ENCODE data around the gene ZIC5.
"Not testable (repeated sequence)": the region's sequence is repeated elsewhere in the genome, so short reads cannot be mapped to it uniquely, and the experiment has no call there.

ZIC5 gene

DNA sequence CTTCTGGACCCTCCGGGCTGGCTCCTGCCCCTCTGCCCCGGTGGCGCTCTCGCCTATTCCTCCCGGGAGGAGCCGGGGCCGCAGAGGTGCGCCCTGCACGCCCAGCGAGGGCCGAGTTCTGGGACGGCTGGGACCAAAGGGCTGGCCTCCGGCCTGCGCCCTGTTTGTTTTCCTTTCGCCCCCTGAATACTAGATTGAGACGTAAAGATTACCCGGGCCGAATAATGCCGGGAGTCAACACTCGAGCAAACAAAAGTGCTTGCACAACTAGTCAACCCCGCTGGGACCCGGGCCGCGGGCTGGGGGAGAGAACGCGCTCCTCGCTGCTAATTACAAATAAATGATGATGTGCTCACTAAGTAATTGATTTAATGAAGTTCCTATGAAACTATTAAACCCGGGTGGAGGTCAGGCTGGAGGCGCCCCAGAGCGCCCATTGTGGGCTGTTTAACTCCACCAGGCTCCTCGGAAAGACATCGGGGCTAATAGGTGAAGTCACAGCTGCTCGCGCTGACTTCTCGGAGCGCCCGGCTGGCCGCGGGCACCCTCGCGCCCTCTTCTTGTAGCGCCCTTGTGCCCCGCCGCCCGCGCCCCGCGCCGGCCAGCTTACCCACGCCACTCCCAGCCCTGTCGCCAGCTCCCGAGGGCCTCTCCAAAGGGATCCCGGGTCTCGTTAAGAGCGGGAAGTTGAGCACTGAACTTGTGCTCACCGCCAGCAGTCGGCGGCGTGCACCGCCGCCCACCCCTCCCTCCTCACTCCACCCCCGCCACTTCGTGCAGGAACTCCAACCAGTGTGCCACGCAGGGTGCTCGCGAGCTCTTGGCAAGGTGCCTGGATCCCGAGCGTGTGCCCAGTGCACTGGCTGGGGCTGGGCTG, 14.9 kb downstream of the ZIC5 start:
- Histone ChIP-seq H3K27me3 (ENCODE audit: control insufficient read depth in 1 of 2, insufficient read depth in 2 of 2, low read length in 2 of 2) (peaks cover 66 to 77% of the 10 kb centered on the region in 2 donors), H3K9ac (ENCODE audit: low read length in 2 of 2) (no peak overlapping the region), H3K4me1 (ENCODE audit: control insufficient read depth, insufficient read depth, low read length) (peaks cover 34% of the 10 kb centered on the region), H3K9me3 (ENCODE audit: control insufficient read depth in 2 of 2, low read length in 2 of 2) (no peaks in the 10 kb centered on the region), H3K27ac (ENCODE audit: low read length) (no peak overlapping the region), H3K4me3 (ENCODE audit: low read length in 2 of 2) (peak overlapping the region; percentile 44 to 61), H3K36me3 (ENCODE audit: control insufficient read depth in 2 of 2, insufficient read depth in 2 of 2, low read length in 2 of 2) (no peaks in the 10 kb centered on the region)

- no peaks in the 10 kb centered on the region for H3K9me3 ChIP-seq (ENCODE audit: control insufficient read depth in 2 of 2, low read length in 2 of 2)
- peaks cover 34% of the 10 kb centered on the region for H3K4me1 ChIP-seq (ENCODE audit: control insufficient read depth, insufficient read depth, low read length)
- H3K4me3 ChIP-seq (ENCODE audit: low read length in 2 of 2) = peak overlapping the region; percentile 3 to 61
- no peak overlapping the region for H3K27ac ChIP-seq (ENCODE audit: low read length)
- peaks cover 63 to 69% of the 10 kb centered on the region in 2 donors for H3K27me3 ChIP-seq (ENCODE audit: control insufficient read depth in 1 of 2, insufficient read depth in 2 of 2, low read length in 2 of 2)
- no peak overlapping the region for H3K9ac ChIP-seq (ENCODE audit: low read length in 2 of 2)
- no peaks in the 10 kb centered on the region for H3K36me3 ChIP-seq (ENCODE audit: control insufficient read depth in 2 of 2, insufficient read depth in 2 of 2, low read length in 2 of 2)
Measured at GRCh38 chr13:99955747-99956472, 15.7 kb downstream of the ZIC5 start.

GRCh38 chr13:99955107-99955746, 16.3 kb downstream of the ZIC5 start:
- no peaks in the 10 kb centered on the region for H3K9me3 ChIP-seq (ENCODE audit: control insufficient read depth in 2 of 2, low read length in 2 of 2)
- H3K4me3 ChIP-seq (ENCODE audit: low read length in 2 of 2) = no peak overlapping the region
- peaks cover 59 to 65% of the 10 kb centered on the region in 2 donors for H3K27me3 ChIP-seq (ENCODE audit: control insufficient read depth in 1 of 2, insufficient read depth in 2 of 2, low read length in 2 of 2)
- peaks cover 34% of the 10 kb centered on the region for H3K4me1 ChIP-seq (ENCODE audit: control insufficient read depth, insufficient read depth, low read length)
- H3K36me3 ChIP-seq (ENCODE audit: control insufficient read depth in 2 of 2, insufficient read depth in 2 of 2, low read length in 2 of 2) = no peaks in the 10 kb centered on the region
- no peak overlapping the region for H3K9ac ChIP-seq (ENCODE audit: low read length in 2 of 2)
- no peak overlapping the region for H3K27ac ChIP-seq (ENCODE audit: low read length)

DNA sequence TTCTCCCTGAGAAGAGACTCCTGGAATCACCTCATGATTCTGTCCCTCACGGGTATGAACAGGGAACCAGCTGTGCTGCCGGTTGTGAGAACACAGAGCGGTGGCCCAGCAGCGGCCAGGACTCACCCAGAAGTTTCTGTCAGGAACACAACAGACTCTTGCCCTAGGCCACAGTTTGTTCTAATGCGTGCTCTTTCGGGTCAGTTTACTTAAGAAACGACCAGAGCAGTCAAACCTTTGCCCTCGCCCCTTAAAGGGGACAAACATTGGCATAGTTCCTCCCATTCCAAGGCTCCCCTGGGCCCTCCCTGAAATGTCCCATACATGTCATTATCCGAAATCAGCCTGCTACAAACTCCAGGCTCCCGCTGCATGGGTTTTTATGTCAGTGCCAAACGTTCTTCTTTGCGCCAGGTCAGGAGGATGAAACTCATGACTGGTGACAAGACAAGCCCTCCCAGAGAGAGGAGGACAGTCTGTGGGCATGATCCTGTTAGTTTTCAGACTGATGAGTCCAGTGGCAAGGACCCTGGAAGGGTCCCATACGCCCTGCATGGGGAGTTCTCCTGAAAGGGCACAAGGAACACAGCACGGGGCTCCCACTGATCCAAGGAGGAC, 18.3 kb downstream of the ZIC5 start:
- Histone ChIP-seq H3K9ac (ENCODE audit: low read length in 2 of 2) (no peak overlapping the region), H3K4me3 (ENCODE audit: low read length in 2 of 2) (no peak overlapping the region), H3K4me1 (ENCODE audit: control insufficient read depth, insufficient read depth, low read length) (peaks cover 21% of the 10 kb centered on the region), H3K36me3 (ENCODE audit: control insufficient read depth in 2 of 2, insufficient read depth in 2 of 2, low read length in 2 of 2) (no peaks in the 10 kb centered on the region), H3K27me3 (ENCODE audit: control insufficient read depth in 1 of 2, insufficient read depth in 2 of 2, low read length in 2 of 2) (peaks cover 43 to 48% of the 10 kb centered on the region in 2 donors), H3K9me3 (ENCODE audit: control insufficient read depth in 2 of 2, low read length in 2 of 2) (no peaks in the 10 kb centered on the region), H3K27ac (ENCODE audit: low read length) (no peak overlapping the region)

DNA sequence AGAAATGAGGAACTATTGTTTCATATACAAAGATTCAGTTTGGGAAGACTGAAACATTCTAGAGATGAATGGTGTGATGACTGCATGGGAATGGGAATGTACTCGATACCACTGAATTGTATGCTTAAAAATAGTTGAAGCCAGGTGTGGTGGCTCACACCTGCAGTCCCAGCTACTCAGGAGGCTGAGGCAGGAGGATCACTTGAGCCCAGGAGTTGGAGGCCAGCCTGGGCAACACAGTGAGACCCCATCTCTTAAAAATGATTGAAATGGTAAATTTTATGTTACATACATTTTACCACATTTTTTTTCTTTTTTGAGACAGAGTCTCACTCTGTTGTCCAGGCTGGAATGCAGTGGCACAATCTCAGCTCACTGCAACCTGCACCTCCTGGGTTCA, 19.9 kb downstream of the ZIC5 start:
- peaks cover 29 to 32% of the 10 kb centered on the region in 2 donors for H3K27me3 ChIP-seq (ENCODE audit: control insufficient read depth in 1 of 2, insufficient read depth in 2 of 2, low read length in 2 of 2)
- not testable (repeated sequence) for H3K9ac ChIP-seq (ENCODE audit: low read length in 2 of 2); H3K36me3 ChIP-seq (ENCODE audit: control insufficient read depth in 2 of 2, insufficient read depth in 2 of 2, low read length in 2 of 2); H3K27ac ChIP-seq (ENCODE audit: low read length); H3K4me3 ChIP-seq (ENCODE audit: low read length in 2 of 2); H3K9me3 ChIP-seq (ENCODE audit: control insufficient read depth in 2 of 2, low read length in 2 of 2)
- peaks cover 11% of the 10 kb centered on the region for H3K4me1 ChIP-seq (ENCODE audit: control insufficient read depth, insufficient read depth, low read length)

DNA sequence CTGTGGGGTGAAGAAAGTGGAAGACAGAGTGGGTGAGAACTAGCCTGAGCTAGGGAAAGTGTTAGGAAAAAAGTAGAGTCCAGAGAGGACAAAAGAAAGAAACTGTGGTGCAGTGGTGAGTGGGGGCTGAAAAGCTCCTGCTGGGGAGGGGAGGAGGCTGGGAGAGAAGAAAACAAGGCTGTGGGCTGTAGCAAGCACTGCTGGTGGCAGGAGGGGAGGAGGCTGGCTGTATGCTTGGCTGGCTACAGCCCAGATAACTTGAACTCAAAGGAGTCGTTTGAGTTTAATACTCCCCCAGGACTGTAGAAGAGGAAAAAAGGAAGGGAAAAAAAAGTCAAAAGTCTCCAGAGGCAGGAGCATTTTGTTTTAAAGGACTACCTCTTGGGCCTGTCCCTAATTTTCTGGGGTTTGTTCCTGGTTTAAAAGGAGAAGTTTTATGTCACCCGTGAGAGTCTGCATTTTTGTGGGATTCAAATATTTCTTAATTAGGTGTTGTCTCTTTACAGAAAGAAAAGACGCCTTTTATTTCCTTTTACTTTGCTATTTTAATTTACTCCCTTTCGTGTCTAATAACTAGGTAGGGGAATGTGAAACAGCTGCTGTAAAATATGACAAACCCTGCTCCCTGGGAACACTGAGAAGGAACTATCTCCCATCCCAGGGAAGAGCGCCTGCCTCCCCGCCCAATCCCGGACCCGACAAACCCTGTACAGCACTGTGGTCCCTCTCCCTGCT, 21.7 kb downstream of the ZIC5 start:
- Histone ChIP-seq H3K27me3 (ENCODE audit: control insufficient read depth in 1 of 2, insufficient read depth in 2 of 2, low read length in 2 of 2) (peaks cover 17 to 22% of the 10 kb centered on the region in 2 donors), H3K36me3 (ENCODE audit: control insufficient read depth in 2 of 2, insufficient read depth in 2 of 2, low read length in 2 of 2) (no peaks in the 10 kb centered on the region), H3K27ac (ENCODE audit: low read length) (no peak overlapping the region), H3K4me1 (ENCODE audit: control insufficient read depth, insufficient read depth, low read length) (no peaks in the 10 kb centered on the region), H3K9me3 (ENCODE audit: control insufficient read depth in 2 of 2, low read length in 2 of 2) (no peaks in the 10 kb centered on the region), H3K9ac (ENCODE audit: low read length in 2 of 2) (no peak overlapping the region), H3K4me3 (ENCODE audit: low read length in 2 of 2) (no peak overlapping the region)

DNA sequence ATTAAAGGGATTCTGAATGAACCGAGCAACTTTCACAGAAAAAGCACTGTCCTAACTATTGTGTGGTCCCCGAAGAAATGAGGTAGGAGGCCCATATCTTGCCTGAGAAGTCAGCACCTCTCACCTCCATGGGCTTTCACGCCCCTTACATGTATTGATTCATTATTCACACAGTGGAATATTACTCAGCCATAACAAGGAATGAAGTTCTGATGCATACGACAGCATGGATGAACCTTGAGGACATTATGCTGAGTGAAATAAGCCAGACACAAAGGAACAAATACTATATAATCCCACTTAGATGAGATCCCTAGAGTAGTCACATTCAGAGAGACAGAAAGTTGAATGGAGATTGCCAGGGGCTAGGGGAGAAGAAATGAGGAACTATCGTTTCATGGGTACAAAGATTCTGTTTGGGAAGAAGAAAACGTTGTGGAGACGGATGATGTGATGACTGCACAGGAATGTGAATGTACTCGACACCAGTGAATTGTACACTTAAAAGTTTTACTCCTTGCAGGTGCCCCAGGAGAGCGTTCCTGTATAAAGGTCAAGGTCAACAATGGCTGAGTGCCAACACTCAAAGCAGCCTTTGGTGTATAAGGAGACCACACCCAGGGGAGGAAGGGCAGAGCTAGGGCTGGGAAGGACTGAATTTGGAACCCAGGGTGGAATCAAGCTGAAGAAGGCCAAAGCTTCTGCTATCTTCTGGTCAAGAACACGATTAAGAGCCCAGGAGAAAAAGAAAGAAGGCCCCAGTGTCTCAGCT, 22.5 kb downstream of the ZIC5 start:
- H3K4me3 ChIP-seq (ENCODE audit: low read length in 2 of 2) = no peak overlapping the region
- no peaks in the 10 kb centered on the region for H3K4me1 ChIP-seq (ENCODE audit: control insufficient read depth, insufficient read depth, low read length)
- H3K9me3 ChIP-seq (ENCODE audit: control insufficient read depth in 2 of 2, low read length in 2 of 2) = no peaks in the 10 kb centered on the region
- peaks cover 11 to 23% of the 10 kb centered on the region in 2 donors for H3K27me3 ChIP-seq (ENCODE audit: control insufficient read depth in 1 of 2, insufficient read depth in 2 of 2, low read length in 2 of 2)
- no peaks in the 10 kb centered on the region for H3K36me3 ChIP-seq (ENCODE audit: control insufficient read depth in 2 of 2, insufficient read depth in 2 of 2, low read length in 2 of 2)
- H3K9ac ChIP-seq (ENCODE audit: low read length in 2 of 2) = no peak overlapping the region
- H3K27ac ChIP-seq (ENCODE audit: low read length) = no peak overlapping the region

GRCh38 chr13:99948411-99948810, 23.2 kb downstream of the ZIC5 start:
- Histone ChIP-seq H3K4me1 (ENCODE audit: control insufficient read depth, insufficient read depth, low read length) (no peaks in the 10 kb centered on the region), H3K9ac (ENCODE audit: low read length in 2 of 2) (no peak overlapping the region), H3K36me3 (ENCODE audit: control insufficient read depth in 2 of 2, insufficient read depth in 2 of 2, low read length in 2 of 2) (no peaks in the 10 kb centered on the region), H3K27me3 (ENCODE audit: control insufficient read depth in 1 of 2, insufficient read depth in 2 of 2, low read length in 2 of 2) (peaks cover 9 to 23% of the 10 kb centered on the region in 2 donors), H3K9me3 (ENCODE audit: control insufficient read depth in 2 of 2, low read length in 2 of 2) (no peaks in the 10 kb centered on the region), H3K27ac (ENCODE audit: low read length) (no peak overlapping the region), H3K4me3 (ENCODE audit: low read length in 2 of 2) (no peak overlapping the region)

DNA sequence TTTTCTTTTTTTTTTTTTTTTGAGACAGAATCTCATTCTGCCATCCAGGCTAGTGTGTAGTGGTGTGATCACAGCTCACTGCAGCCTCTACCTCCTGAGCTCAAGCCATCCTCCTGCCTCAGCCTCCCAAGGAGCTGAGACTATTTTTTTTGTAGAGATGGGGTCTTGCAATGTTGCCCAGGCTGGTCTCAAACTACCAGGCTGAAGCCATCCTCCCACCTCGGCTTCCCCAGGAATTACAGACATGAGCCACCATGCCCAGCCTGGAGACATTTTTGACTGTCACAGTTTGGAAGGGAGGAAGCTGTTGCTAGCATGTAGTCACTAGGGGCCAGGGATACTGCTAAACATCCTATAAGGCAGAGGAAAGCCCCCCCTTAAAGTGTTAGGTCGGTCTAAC, 23.9 kb downstream of the ZIC5 start:
- no peaks in the 10 kb centered on the region for H3K9me3 ChIP-seq (ENCODE audit: control insufficient read depth in 2 of 2, low read length in 2 of 2)
- H3K36me3 ChIP-seq (ENCODE audit: control insufficient read depth in 2 of 2, insufficient read depth in 2 of 2, low read length in 2 of 2) = no peaks in the 10 kb centered on the region
- H3K4me3 ChIP-seq (ENCODE audit: low read length in 2 of 2) = no peak overlapping the region
- no peak overlapping the region for H3K9ac ChIP-seq (ENCODE audit: low read length in 2 of 2)
- H3K27ac ChIP-seq (ENCODE audit: low read length) = no peak overlapping the region
- no peaks in the 10 kb centered on the region for H3K4me1 ChIP-seq (ENCODE audit: control insufficient read depth, insufficient read depth, low read length)
- H3K27me3 ChIP-seq (ENCODE audit: control insufficient read depth in 1 of 2, insufficient read depth in 2 of 2, low read length in 2 of 2) = peaks cover 6 to 17% of the 10 kb centered on the region in 2 donors
